HG02884 (cell line): ENCODE measurements around the gene CMAS.
"Not testable (repeated sequence)": the region's sequence is repeated elsewhere in the genome, so short reads cannot be mapped to it uniquely, and the experiment has no call there.

ENCODE experiments used
- ATAC-seq: cut with Tn5 transposase; IDR thresholded peaks from one replicate; pipeline ENCODE4 v1.9.1; 2021; ENCODE audit warnings: mild to moderate bottlenecking, moderate library complexity; ENCODE audit not compliant: unreplicated experiment

CMAS gene

GRCh38 chr12:22046968-22047390 is 961 bp downstream of the CMAS start:
- peak; percentile 33 for ATAC-seq

DNA sequence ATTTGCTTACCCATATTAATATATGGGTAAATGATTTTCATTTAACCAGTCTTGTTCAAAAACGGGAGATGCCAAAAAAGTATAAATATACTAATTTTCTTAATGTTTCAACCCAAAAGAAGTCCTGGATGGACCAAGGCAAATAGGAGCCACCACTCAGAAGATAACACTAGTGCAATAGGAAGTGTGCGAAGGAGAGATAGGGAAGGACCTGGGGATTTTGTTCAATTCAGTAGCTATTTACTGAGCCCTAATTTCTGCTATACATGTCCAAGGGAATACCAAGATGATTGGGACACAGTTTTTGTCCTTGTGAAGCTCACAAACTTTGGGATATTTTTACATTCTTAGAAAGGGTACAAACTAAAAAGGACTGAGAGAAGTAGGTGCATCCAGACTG is 1.5 kb downstream of the CMAS start:
- no peak for ATAC-seq

DNA sequence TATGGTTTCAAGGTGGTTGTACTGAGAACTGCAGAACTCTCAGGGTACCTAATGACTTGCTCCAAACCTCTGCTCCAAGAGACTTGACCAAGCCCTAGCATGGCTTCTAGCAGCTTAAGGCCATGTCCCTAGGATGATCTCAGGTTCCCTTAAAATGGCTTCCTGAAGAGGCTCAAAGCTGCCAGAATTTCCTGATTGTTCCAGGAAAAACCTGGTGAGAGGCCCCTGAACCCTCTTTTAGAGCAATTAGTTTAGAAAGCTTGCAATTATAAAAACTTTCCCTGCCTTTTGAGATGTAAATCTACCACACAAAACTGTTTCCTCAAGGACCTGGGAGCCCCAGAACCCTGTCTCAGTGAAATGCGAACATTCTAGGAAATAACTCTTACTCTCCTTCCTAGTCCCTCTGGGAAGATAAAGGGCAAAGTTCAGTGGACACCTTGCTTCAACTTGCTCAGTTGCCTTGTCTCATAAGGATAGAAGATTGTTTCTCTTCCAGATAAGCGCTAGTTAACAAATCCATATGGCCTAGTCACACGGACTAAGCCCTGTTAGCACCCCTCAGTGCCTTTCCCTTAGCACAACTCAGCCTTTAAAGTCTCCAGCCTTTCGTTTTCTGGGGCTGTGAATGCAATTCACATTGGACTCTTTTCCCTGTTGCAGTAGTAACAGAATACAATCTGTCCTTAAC is 2.5 kb downstream of the CMAS start:
- ATAC-seq: no peak

GRCh38 chr12:22050078-22050477 is 4.1 kb downstream of the CMAS start:
- ATAC-seq: no peak

- no peak for ATAC-seq
Observed at GRCh38 chr12:22051114-22051698, 5.2 kb downstream of the CMAS start.

DNA sequence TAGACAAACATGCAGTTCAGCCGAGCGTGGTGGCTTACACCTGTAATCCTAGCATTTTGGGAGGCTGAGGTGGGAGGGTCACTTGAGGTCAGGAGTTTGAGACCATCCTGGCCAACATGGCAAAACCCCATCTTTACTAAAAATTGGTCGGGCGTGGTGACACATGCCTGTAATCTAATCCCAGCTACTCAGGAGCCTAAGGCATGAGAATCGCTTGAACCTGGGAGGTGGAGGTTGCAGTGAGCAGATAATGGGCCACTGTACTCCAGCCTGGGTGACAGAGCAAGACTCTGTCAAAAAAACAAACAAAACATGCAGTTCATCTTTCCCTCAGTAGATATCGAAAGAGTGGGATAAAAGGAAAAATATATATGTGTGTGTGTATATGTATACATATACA is 7.0 kb downstream of the CMAS start:
- ATAC-seq: not testable (repeated sequence)

DNA sequence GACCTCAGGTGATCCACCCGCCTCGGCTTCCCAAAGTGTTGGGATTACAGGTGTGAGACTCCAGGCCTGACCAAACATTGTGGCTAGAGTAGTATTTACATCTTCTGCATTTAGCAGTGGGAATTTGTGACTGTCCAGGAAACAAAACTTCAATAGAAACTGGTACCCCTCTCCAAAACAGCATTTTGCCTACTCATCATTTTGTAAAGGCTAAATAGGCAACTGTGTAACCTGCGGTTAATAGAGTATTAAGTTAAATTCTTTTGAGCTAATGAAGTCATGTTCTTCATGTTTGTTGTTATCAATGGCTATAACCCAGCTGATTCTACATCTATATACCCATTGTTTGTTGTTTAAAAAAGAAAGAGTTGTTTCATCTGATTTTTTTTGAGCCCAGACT is 8.1 kb downstream of the CMAS start:
- no peak for ATAC-seq

- no peak for ATAC-seq
Observed at GRCh38 chr12:22056607-22057006, 10.6 kb downstream of the CMAS start.

DNA sequence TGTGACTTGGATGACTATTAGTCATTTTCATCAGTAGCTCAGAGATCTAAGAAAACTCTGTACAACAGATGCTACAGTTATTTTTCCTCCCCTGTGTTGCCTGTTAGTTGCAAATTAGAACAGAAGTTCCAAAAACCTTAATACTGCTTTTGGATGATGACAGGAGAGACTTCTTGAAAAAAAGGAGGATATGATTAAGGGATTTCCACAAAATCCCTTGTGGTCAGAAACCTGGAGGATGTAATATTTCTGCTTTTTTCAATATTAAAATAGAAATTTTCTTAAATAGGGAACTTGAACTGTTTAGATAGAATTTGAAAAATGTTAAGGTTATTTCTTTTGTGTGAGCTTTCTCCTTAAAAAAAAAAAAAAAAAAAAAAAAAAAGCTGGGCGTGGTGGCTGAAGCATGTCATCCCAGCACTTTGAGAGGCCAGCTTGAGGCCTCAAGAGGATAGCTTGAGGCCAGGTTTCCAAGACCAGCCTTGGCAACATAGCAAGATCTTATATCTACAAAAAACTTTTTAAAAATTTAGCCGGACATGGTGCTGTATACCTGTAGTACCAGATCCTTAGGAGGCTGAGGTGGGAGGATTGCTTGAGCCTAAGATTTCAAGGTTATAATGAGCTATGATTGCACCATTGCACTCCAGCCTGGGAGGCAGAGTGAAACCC is 14.1 kb downstream of the CMAS start:
- no peak for ATAC-seq

GRCh38 chr12:22064968-22065367 is 18.9 kb downstream of the CMAS start:
- ATAC-seq: no peak

- ATAC-seq: no peak
Observed at GRCh38 chr12:22066310-22066709, 20.3 kb downstream of the CMAS start.

DNA sequence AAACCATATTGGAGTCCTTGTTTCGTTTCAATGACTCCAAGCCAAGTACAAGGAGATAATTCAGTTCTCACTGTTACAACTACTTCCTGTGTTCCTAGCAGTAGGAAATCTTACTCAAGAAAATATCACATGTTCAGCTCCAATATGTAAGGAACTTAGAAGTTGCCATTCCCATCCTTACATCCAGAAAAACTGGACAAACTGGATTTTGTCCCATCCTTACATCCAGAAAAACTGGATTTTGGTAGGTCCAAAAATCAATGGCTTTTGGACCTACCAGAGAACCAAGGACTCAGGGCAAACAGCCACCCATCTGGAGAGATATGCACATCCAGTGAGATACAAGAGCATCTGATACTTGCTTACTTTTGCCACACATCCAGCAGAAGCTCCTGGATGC is 23.8 kb downstream of the CMAS start:
- ATAC-seq: no peak

- ATAC-seq: no peak
Observed at GRCh38 chr12:22082190-22082701, 36.2 kb downstream of the CMAS start.

GRCh38 chr12:22083167-22083566 is 37.1 kb downstream of the CMAS start:
- no peak for ATAC-seq

DNA sequence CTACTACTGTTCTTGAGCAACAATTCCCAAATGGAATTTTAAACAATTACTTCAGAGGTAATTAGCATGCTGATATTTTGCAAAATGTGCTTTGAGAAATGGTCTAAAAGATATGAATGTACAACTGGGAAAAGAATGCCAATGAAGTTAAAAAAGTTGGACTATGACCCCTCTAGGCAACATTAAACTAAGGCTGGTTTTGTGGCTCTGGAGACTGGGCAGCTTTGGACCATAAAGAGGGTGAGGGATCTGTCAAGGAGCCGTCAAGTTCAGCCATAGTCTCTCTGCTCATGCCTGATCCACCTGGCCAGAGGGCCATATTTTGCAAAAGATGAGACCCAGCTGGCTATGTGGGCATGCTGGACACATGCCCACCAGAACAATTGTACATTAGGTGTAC is 38.8 kb downstream of the CMAS start:
- no peak for ATAC-seq

DNA sequence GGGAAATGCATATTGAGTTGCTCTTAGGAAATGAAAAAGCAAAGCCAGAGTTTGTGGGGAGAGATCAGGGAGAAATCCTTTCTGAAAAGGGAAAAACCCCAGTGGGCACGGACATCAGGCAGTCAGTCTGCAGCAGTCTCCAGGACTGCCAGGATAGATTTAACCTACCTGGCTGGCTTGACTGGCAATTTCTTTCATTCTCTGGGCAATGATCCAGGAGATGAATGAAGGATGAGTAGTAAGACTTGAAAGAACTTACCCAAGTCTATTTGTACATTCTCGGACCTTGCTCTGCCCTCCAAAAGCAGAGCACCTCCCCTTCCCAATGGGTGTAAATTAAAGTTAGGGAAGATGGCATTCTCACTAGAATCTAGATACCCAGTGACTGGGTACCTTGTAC is 42.9 kb downstream of the CMAS start:
- ATAC-seq: no peak

- no peak for ATAC-seq
Observed at GRCh38 chr12:22089486-22089885, 43.5 kb downstream of the CMAS start.

GRCh38 chr12:22099062-22099461 is 53.0 kb downstream of the CMAS start:
- ATAC-seq: not testable (repeated sequence)

DNA sequence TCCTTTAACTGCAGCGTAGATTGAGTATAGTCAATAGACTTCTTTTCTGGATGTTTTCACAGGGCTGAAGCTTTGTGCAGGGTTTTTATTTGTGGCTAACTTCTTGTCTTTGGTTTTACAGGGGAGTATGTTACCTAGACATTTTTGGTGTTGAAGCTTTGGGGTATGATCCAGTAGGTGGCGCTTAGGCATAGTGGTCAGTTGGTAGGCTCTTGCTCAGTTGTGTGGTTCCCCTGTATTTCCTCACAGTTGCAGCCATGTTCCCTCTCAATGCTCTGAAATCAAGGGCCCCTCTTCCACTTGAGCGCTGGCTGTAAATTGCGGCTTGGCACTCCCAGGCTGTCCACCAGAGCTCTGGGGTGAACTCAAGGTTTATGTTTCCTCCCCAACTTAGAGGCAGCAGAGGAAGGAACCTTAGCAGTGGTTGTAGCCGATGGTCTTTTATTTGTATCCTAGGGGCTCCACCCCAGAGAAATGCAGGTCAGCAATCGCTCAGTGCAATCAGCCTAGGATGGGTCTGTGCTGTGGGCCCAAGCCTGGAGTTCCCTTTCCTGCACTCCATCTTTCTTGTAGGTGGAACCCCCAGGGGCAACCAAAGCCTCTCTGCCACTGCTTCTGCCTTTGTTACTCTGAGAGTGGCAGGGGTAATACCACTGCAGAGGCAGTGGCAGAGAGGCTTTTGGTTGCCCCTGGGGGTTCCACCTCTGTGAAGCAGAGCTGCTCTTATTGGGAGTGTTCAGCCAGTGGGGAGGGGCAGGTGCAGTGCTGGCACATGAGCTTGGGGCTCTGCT is 55.1 kb downstream of the CMAS start:
- peak; percentile 68 for ATAC-seq

GRCh38 chr12:22101749-22102243 is 55.8 kb downstream of the CMAS start:
- ATAC-seq: no peak

DNA sequence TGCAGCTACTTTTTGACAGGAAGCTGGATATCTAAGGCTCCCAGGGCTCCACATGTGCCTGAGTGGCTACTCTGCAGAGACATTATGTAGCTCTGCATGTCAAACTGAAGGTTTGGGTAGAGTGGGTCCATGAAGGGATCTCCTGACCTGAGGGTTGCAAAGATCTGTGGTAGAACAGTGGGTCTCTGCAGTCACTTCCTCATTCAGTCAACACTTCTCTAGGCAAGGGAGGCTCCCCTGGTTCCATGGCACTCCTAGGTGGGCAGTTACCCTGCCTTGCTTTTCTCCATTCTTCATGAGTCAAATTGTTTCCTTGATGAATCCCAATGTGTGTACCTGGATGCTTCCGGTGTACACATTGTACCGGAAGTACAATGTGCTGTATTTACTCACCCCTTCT is 57.4 kb downstream of the CMAS start:
- no peak for ATAC-seq
